Measurements from ENCODE around the gene CRTC1. TPM values are rescaled to one million over a fixed set of nuclear protein-coding genes. Genes with fewer than 3 reads are reported as not detected.

Gene CRTC1
- total RNA-seq, 1 experiment from 2014 or later = 18.1 TPM

DNA sequence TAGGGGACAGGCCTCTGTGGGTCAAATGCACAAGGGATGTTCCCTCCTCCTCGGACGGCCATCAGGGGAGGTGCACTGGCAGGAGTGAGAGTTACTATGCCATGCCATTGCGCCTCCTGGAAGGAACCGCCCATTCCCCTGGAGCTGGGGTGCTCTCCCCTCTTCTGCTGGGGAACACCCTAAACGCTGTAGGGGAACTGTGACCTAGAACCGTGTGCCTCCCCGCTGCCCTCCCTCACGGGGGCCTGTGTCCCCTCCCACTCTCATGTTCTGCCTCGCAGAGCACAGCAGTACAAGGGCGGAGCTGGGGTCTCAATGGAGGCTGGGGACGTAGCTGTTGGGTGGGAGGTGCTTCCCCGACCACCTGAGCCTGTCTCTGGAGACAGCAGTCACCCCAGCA is 17.2 kb upstream of the CRTC1 start:
- intact Hi-C loops (cut with micrococcal nuclease; ENCODE audit: unreplicated experiment) = no loop called here
- no peaks in the 10 kb centered on the region for H3K4me1 ChIP-seq (ENCODE audit: insufficient read depth, low read length, poor library complexity, severe bottlenecking)
- TF ChIP-seq CTCF (conservative IDR thresholded peaks at IDR 0.05; ENCODE audit: low read depth, low read length) (no peak), EZH2 (IDR thresholded peaks at IDR 0.05; ENCODE audit: borderline replicate concordance, low read depth, low read length, poor library complexity, severe bottlenecking) (no peak)
- ChIA-PET CTCF (no interaction called here), POLR2A (ENCODE audit: low non-redundant PET) (no interaction called here)
- H3K4me3 ChIP-seq (ENCODE audit: low read depth, low read length, poor library complexity, severe bottlenecking) = no peak overlapping the region
- peaks cover 14% of the 10 kb centered on the region for H3K36me3 ChIP-seq (ENCODE audit: insufficient read depth, low read length, poor library complexity, severe bottlenecking)
- DNase-seq (ENCODE audit: low spot score) = no peak
- no peaks in the 10 kb centered on the region for H3K9me3 ChIP-seq (ENCODE audit: low read depth, low read length, poor library complexity, severe bottlenecking)
- no TSS peak for BruUV-seq (replicated peaks)
- no peak overlapping the region for H3K27ac ChIP-seq (ENCODE audit: low read depth, low read length, poor library complexity, severe bottlenecking)
- no peaks in the 10 kb centered on the region for H3K27me3 ChIP-seq (replicated peaks; ENCODE audit: insufficient read depth, low read depth, low read length, poor library complexity)

- CTCF ChIA-PET = no interaction called here
- Histone ChIP-seq H3K4me1 (ENCODE audit: insufficient read depth, low read length, poor library complexity, severe bottlenecking) (no peaks in the 10 kb centered on the region), H3K4me3 (ENCODE audit: low read depth, low read length, poor library complexity, severe bottlenecking) (no peak overlapping the region), H3K36me3 (ENCODE audit: insufficient read depth, low read length, poor library complexity, severe bottlenecking) (peaks cover 14% of the 10 kb centered on the region), H3K9me3 (ENCODE audit: low read depth, low read length, poor library complexity, severe bottlenecking) (no peaks in the 10 kb centered on the region), H3K27ac (ENCODE audit: low read depth, low read length, poor library complexity, severe bottlenecking) (no peak overlapping the region), H3K27me3 (replicated peaks; ENCODE audit: insufficient read depth, low read depth, low read length, poor library complexity) (no peaks in the 10 kb centered on the region)
- DNase-seq (ENCODE audit: low spot score) = no peak
- intact Hi-C loops (cut with micrococcal nuclease; ENCODE audit: unreplicated experiment) = no loop called here
- BruUV-seq (replicated peaks) = no TSS peak
- POLR2A ChIA-PET (ENCODE audit: low non-redundant PET) = no interaction called here
- no peak for TF ChIP-seq EZH2 (IDR thresholded peaks at IDR 0.05; ENCODE audit: borderline replicate concordance, low read depth, low read length, poor library complexity, severe bottlenecking)
- no peak for TF ChIP-seq CTCF (conservative IDR thresholded peaks at IDR 0.05; ENCODE audit: low read depth, low read length)
These were observed 16.7 kb upstream of the CRTC1 start for GRCh38 chr19:18666784-18667183.

GRCh38 chr19:18667531-18668251 is 15.8 kb upstream of the CRTC1 start:
- ChIA-PET POLR2A (ENCODE audit: low non-redundant PET) (no interaction called here), CTCF (no interaction called here)
- H3K9me3 ChIP-seq (ENCODE audit: low read depth, low read length, poor library complexity, severe bottlenecking) = no peaks in the 10 kb centered on the region
- no peaks in the 10 kb centered on the region for H3K27me3 ChIP-seq (replicated peaks; ENCODE audit: insufficient read depth, low read depth, low read length, poor library complexity)
- H3K4me3 ChIP-seq (ENCODE audit: low read depth, low read length, poor library complexity, severe bottlenecking) = no peak overlapping the region
- H3K36me3 ChIP-seq (ENCODE audit: insufficient read depth, low read length, poor library complexity, severe bottlenecking) = peaks cover 14% of the 10 kb centered on the region
- BruUV-seq (replicated peaks) = no TSS peak
- no peaks in the 10 kb centered on the region for H3K4me1 ChIP-seq (ENCODE audit: insufficient read depth, low read length, poor library complexity, severe bottlenecking)
- DNase-seq (ENCODE audit: low spot score) = no peak
- intact Hi-C loops (cut with micrococcal nuclease; ENCODE audit: unreplicated experiment) = no loop called here
- no peak overlapping the region for H3K27ac ChIP-seq (ENCODE audit: low read depth, low read length, poor library complexity, severe bottlenecking)
- TF ChIP-seq EZH2 (IDR thresholded peaks at IDR 0.05; ENCODE audit: borderline replicate concordance, low read depth, low read length, poor library complexity, severe bottlenecking) (no peak), CTCF (conservative IDR thresholded peaks at IDR 0.05; ENCODE audit: low read depth, low read length) (no peak)
